K562 (cell line): ENCODE data around the gene OR52B6. TPM values are rescaled to one million over a fixed set of nuclear protein-coding genes. Genes with fewer than 3 reads are reported as not detected.

Experiments
- ARID1B ChIP-seq: fragments of 450-650 bp; IDR thresholded peaks from 2 replicates; pipeline ENCODE4 v1.6.1; 2016; ENCODE audit warnings: antibody characterized with exemption, mild to moderate bottlenecking, inconsistent platforms
- ATF3 ChIP-seq, 2 experiments: fragments of 450-650 bp in 1 of 2; sonication (generic) in 1 of 2; formaldehyde crosslinking in 1 of 2; IDR thresholded peaks in 1 of 2; conservative IDR thresholded peaks in 1 of 2; 2 replicates each; pipeline versions ENCODE4 v1.6.1 to v1.8.1; 2016 to 2023; ENCODE audit warnings: mild to moderate bottlenecking in 2 of 2, moderate library complexity in 2 of 2, inconsistent platforms in 1 of 2, missing genetic modification reagents in 1 of 2
- BHLHE40 ChIP-seq: IDR thresholded peaks from 2 replicates; pipeline ENCODE4 v1.6.1; 2011; ENCODE audit warnings: low read length, improper control_type of control experiment
- EP400 ChIP-seq: fragments of 450-650 bp; IDR thresholded peaks from 2 replicates; pipeline ENCODE4 v1.6.1; 2017; ENCODE audit warnings: antibody characterized with exemption, mild to moderate bottlenecking, moderate library complexity
- FOXJ3 ChIP-seq: sonication (generic); formaldehyde crosslinking; IDR thresholded peaks from 2 replicates; pipeline ENCODE4 v1.4.0; 2020; ENCODE audit warnings: mild to moderate bottlenecking, missing genetic modification reagents
- HDAC1 ChIP-seq, 2 experiments: fragments of 450-650 bp; IDR thresholded peaks; 2 replicates each; pipeline ENCODE4 v1.6.1; 2016 to 2017; ENCODE audit warnings: inconsistent platforms in 1 of 2, mild to moderate bottlenecking in 1 of 2, moderate library complexity in 1 of 2
- JUND ChIP-seq, 2 experiments: IDR thresholded peaks; 2 replicates in 1 of 2; 3 replicates in 1 of 2; pipeline ENCODE4 v1.6.1; 2011; ENCODE audit warnings: borderline replicate concordance in 2 of 2, low read depth in 2 of 2, low read length in 2 of 2, improper control_type of control experiment in 1 of 2, missing biosample characterization in 1 of 2, missing genetic modification characterization in 1 of 2, missing genetic modification reagents in 1 of 2
- LEF1 ChIP-seq: fragments of 450-650 bp; IDR thresholded peaks from 2 replicates; pipeline ENCODE4 v1.6.1; 2016; ENCODE audit warnings: mild to moderate bottlenecking
- NFIC ChIP-seq: fragments of 450-650 bp; IDR thresholded peaks from 2 replicates; pipeline ENCODE4 v1.6.1; 2017; ENCODE audit warnings: mild to moderate bottlenecking, inconsistent platforms
- RBM17 ChIP-seq: fragments of 200-400 bp; formaldehyde crosslinking; IDR thresholded peaks from 2 replicates; pipeline ENCODE4 v1.6.1; 2017; ENCODE audit warnings: low read depth, mild to moderate bottlenecking, low read length, borderline replicate concordance
- SMARCE1 ChIP-seq: fragments of 450-650 bp; IDR thresholded peaks from 2 replicates; pipeline ENCODE4 v1.7.1; 2016; ENCODE audit warnings: mild to moderate bottlenecking
- SOX6 ChIP-seq: fragments of 450-650 bp; IDR thresholded peaks from 2 replicates; pipeline ENCODE4 v1.6.1; 2014; ENCODE audit warnings: mild to moderate bottlenecking
- SRSF9 ChIP-seq: fragments of 200-400 bp; formaldehyde crosslinking; IDR thresholded peaks from 2 replicates; pipeline ENCODE4 v1.6.1; 2017; ENCODE audit warnings: low read depth, low read length, borderline replicate concordance
- STAT5A ChIP-seq: IDR thresholded peaks from 2 replicates; pipeline ENCODE4 v1.6.1; 2012; ENCODE audit warnings: low read length, inconsistent platforms, borderline replicate concordance
- ZC3H11A ChIP-seq: IDR thresholded peaks from 2 replicates; pipeline ENCODE4 v1.6.1; 2012; ENCODE audit warnings: low read depth, low read length, improper control_type of control experiment
- polyA plus RNA-seq, 8 experiments: library from polyadenylated mRNA; depleted of rRNA in 4 of 8; stranded (reverse) in 5 of 8; unstranded in 3 of 8; fragments of >200 nt; fragmentation: Nextera tagmentation in 2 of 8; fragmentation: Illumina TruSeq in 1 of 8; extraction: Ambion mirVana in 2 of 8; extraction: Trizol in 1 of 8; gene quantifications; 2 replicates each; pipeline versions ENCODE4 v1.2.1 to v1.2.3, GENCODE V29; 2011 to 2014; ENCODE audit warnings: inconsistent platforms in 1 of 8, missing spikeins in 1 of 8
- total RNA-seq, 7 experiments: library from RNA; depleted of rRNA in 6 of 7; stranded (reverse); fragments of >200 nt in 6 of 7; fragmentation: Illumina TruSeq in 2 of 7; extraction: Trizol in 2 of 7; gene quantifications; 2 replicates each; pipeline versions ENCODE4 v1.2.1 to v1.2.3, GENCODE V29; 2011 to 2021; ENCODE audit warnings: low replicate concordance in 1 of 7
- TF ChIP-seq, protein P1 (sequence below): fragments of 200-800 bp; sonication (Bioruptor generic); IDR thresholded peaks from 2 replicates; pipeline ENCODE4 v1.6.1; 2017; ENCODE audit warnings: missing genetic modification characterization, missing compliant biosample characterization
- TF ChIP-seq, protein P2 (sequence below), 2 experiments: fragments of 250-450 bp in 1 of 2; fragments of 450-650 bp in 1 of 2; sonication (Bioruptor Pico) in 1 of 2; IDR thresholded peaks; 2 replicates each; pipeline versions ENCODE4 v1.6.1 to v1.8.0; 2016 to 2021; ENCODE audit warnings: mild to moderate bottlenecking in 2 of 2, moderate library complexity in 2 of 2, missing compliant biosample characterization in 1 of 2, missing genetic modification characterization in 1 of 2

Gene OR52B6
- total and polyA plus RNA-seq, 9 of the 15 experiments (the other 6 are each of a cell fraction or from before 2014, with no cell fraction given) = not detected

DNA sequence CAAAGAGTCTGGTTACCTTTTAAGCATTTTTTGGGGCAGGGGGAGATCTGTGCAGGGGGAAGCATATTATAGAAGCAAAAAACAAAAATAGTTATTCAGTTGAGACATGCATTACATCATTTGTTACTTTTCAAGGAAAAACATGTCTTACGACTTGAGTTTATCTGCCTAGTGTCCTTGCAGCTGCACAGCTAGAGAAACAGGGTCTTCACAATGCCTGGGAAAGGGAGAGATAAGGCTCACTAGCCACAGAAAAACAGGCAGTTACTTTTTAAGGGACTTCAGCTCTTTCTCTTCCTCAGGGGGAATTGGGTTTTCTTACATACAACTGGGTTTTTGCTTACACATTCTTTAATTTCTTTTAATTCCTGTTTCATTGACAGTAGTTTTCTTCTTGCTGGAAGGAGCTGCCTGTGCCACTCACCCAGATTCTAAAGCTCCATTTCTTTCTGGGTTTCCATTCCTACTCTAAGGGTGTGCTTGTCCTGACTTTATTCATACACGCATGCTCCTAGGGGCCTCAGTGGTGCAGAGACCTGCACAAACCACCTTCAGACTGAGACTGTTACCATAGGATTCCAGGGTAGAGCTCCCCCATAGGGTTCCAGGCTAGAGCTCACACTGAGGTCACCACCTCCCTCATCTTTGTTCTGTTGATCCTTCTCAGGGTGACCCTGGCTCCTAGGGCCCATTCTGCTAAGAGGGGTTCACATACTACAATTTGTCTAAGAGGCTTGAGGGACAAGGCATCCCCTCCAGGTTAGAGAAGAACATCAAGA lies 49.4 kb upstream of the OR52B6 start (continued):
- TF ChIP-seq, protein P1, sequence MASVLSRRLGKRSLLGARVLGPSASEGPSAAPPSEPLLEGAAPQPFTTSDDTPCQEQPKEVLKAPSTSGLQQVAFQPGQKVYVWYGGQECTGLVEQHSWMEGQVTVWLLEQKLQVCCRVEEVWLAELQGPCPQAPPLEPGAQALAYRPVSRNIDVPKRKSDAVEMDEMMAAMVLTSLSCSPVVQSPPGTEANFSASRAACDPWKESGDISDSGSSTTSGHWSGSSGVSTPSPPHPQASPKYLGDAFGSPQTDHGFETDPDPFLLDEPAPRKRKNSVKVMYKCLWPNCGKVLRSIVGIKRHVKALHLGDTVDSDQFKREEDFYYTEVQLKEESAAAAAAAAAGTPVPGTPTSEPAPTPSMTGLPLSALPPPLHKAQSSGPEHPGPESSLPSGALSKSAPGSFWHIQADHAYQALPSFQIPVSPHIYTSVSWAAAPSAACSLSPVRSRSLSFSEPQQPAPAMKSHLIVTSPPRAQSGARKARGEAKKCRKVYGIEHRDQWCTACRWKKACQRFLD = 0 out of 2 replicates have a peak, but pooled peaks have one; percentile 25
- TF ChIP-seq EP400 (peak; percentile 19; the same call in 1 of the 2 replicates), JUND (IDR thresholded peaks at IDR 0.05; ENCODE audit: borderline replicate concordance, low read depth, low read length) (0 out of 2 replicates have a peak, but pooled peaks have one; percentile 28), JUND (tag; IDR thresholded peaks at IDR 0.05; ENCODE audit: borderline replicate concordance, low read depth, low read length) (peak; percentile 42; the same call in 1 of the 3 replicates), FOXJ3 (CRISPR knock-in tag) (no peak), SOX6 (peak; percentile 68), SMARCE1 (peak; percentile 63), STAT5A (peak; percentile 37; the same call in 1 of the 2 replicates), SRSF9 (no peak), ARID1B (peak; percentile 85), HDAC1 (IDR thresholded peaks at IDR 0.05) (peak; percentile 5 to 23; a peak in 1 of 4 replicates), NFIC (peak; percentile 47), BHLHE40 (no peak), ZC3H11A (no peak), RBM17 (no peak), LEF1 (peak; percentile 68), ATF3 (IDR thresholded peaks at IDR 0.05) (peak; percentile 66; the same call in 1 of the 2 replicates), ATF3 (CRISPR knock-in tag; conservative IDR thresholded peaks at IDR 0.05) (no peak)
- TF ChIP-seq, protein P2, sequence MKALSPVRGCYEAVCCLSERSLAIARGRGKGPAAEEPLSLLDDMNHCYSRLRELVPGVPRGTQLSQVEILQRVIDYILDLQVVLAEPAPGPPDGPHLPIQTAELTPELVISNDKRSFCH (CRISPR knock-in tag; IDR thresholded peaks at IDR 0.05) = no peak
- TF ChIP-seq, protein P2 (tag; IDR thresholded peaks at IDR 0.05) = 0 out of 2 replicates have a peak, but pooled peaks have one; percentile 49
